Glutamatergic neuron (in vitro differentiated cells): ENCODE results near the gene NOL11. TPM values are rescaled to one million over a fixed set of nuclear protein-coding genes. Genes with fewer than 3 reads are reported as not detected.
A peak's percentile ranks its signal among the peaks of the same experiment; 100 is the strongest.
"Not testable (repeated sequence)": the region's sequence is repeated elsewhere in the genome, so short reads cannot be mapped to it uniquely, and the experiment has no call there.

Source experiments
- DNase-seq: peaks from one replicate; pipeline ENCODE4 v3.0.0; 2022
- H3K27ac Mint-ChIP-seq: one replicate; pipeline ENCODE4 v1.8.0; 2020; ENCODE audit warnings: mild to moderate bottlenecking, mixed read lengths, inconsistent platforms; ENCODE audit not compliant: unreplicated experiment
- H3K27me3 Mint-ChIP-seq: one replicate; pipeline ENCODE4 v1.8.0; 2020; ENCODE audit warnings: mild to moderate bottlenecking, moderate library complexity, mixed read lengths, inconsistent platforms; ENCODE audit not compliant: unreplicated experiment
- H3K36me3 Mint-ChIP-seq: one replicate; pipeline ENCODE4 v1.8.0; 2020; ENCODE audit warnings: mild to moderate bottlenecking, mixed read lengths, inconsistent platforms; ENCODE audit not compliant: unreplicated experiment
- H3K4me1 Mint-ChIP-seq: one replicate; pipeline ENCODE4 v1.8.0; 2020; ENCODE audit warnings: mild to moderate bottlenecking, low read depth, mixed read lengths, inconsistent platforms; ENCODE audit not compliant: unreplicated experiment
- H3K4me3 Mint-ChIP-seq: one replicate; pipeline ENCODE4 v1.8.0; 2020; ENCODE audit warnings: mild to moderate bottlenecking, mixed read lengths, inconsistent platforms; ENCODE audit not compliant: unreplicated experiment
- H3K9me3 Mint-ChIP-seq: one replicate; pipeline ENCODE4 v1.8.0; 2020; ENCODE audit warnings: mild to moderate bottlenecking, moderate library complexity, mixed read lengths, inconsistent platforms; ENCODE audit not compliant: unreplicated experiment
- total RNA-seq: library from RNA; stranded (reverse); fragmentation: NEBNext Ultra II Directional; extraction: Animal tissue kit (Norgen Biotek cat#: 25700); gene quantifications from one replicate; pipeline ENCODE4 v1.2.1, GENCODE V29; 2021; ENCODE audit not compliant: unreplicated experiment
- TF ChIP-seq, protein P1 (sequence below): fragments of 200-600 bp; sonication (generic); IDR thresholded peaks from one replicate; pipeline ENCODE4 v1.5.0; 2021; ENCODE audit not compliant: partially characterized antibody, unreplicated experiment

Gene NOL11
- total RNA-seq, 1 donor from 2014 or later: 40.6 TPM

DNA sequence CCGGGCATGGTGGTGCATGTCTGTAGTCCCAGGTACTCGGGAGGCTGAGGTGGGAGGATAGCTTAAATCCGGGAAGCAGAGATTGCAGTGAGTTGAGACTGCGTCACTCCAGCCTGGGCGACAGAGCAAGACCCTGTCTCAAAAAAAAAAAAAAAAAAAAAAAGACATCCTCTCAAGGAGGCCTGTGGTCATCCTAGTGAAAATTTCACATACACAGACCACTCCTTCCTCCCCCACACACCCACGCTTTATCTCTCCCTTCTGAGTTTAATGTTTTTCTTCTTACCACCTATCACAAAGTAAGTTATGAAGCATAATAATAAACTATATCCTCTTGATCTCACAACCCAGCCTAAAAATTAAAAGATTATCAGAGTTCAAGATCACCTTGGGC, 1.3 kb upstream of the NOL11 start:
- Mint-ChIP-seq H3K4me3 (peak overlapping the region; percentile 42), H3K36me3 (peaks cover 4% of the 10 kb centered on the region), H3K27me3 (peaks cover 2% of the 10 kb centered on the region), H3K27ac (no peak overlapping the region), H3K9me3 (no peaks in the 10 kb centered on the region), H3K4me1 (no peaks in the 10 kb centered on the region)
- TF ChIP-seq, protein P1, sequence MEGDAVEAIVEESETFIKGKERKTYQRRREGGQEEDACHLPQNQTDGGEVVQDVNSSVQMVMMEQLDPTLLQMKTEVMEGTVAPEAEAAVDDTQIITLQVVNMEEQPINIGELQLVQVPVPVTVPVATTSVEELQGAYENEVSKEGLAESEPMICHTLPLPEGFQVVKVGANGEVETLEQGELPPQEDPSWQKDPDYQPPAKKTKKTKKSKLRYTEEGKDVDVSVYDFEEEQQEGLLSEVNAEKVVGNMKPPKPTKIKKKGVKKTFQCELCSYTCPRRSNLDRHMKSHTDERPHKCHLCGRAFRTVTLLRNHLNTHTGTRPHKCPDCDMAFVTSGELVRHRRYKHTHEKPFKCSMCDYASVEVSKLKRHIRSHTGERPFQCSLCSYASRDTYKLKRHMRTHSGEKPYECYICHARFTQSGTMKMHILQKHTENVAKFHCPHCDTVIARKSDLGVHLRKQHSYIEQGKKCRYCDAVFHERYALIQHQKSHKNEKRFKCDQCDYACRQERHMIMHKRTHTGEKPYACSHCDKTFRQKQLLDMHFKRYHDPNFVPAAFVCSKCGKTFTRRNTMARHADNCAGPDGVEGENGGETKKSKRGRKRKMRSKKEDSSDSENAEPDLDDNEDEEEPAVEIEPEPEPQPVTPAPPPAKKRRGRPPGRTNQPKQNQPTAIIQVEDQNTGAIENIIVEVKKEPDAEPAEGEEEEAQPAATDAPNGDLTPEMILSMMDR: no peak
- DNase-seq: no peak

DNA sequence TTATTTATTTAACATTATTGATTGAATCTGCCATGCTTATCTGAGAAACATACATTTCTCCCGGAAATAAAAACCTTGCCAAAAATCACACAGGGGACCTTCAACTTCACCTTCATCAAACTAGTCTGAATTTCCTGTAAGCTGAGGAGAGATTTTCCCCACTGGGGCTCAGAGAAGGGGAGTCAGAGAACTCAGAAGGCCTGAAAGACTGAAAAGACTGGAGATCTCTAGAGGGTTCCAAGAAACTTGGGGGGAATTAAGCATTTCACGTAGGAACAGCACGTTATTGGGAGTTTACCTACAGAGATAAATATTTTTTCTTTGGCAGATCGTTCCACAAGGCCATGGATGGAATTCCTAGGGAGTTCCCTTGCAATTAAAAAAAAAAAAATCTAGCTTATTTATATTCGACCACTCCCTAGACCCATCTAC, 528 bp upstream of the NOL11 start:
- H3K4me1 Mint-ChIP-seq: no peaks in the 10 kb centered on the region
- H3K27ac Mint-ChIP-seq: peak overlapping the region; percentile 93
- H3K9me3 Mint-ChIP-seq: no peaks in the 10 kb centered on the region
- DNase-seq: no peak
- no peaks in the 10 kb centered on the region for H3K27me3 Mint-ChIP-seq
- H3K36me3 Mint-ChIP-seq: peaks cover 4% of the 10 kb centered on the region
- H3K4me3 Mint-ChIP-seq: peak overlapping the region; percentile 97
- TF ChIP-seq, protein P1: no peak

DNA sequence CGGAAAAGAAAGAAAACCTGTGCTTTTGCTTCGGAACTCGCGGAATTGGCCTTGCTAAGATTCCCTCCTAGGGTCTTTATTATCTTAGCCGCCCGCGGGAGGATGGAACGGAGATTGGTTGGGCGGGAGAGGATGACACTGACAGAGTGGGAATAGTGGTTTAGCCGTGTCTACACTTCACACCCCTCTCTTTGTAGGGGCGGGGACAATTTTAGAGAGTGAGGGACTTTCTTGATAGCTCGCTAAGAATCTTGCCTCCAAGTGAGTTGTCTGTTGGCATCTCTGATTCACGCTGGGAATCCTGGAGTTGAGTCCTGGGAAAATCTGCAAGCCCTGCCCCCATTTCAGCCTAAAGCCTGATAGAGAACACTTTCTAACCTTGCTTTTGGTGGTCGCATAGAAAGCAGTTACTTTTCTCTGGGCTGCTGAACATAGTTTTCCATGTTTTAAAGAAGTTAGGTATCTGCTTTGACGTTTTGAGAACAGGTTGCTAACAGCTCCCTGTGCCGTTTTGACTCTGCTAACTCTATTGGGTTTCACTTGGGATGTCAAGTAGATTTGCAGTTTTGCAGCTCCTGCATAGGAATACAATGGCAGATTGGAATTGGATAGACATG, 697 bp downstream of the NOL11 start:
- H3K4me3 Mint-ChIP-seq: peak overlapping the region; percentile 97
- DNase-seq: no peak
- H3K9me3 Mint-ChIP-seq: no peaks in the 10 kb centered on the region
- H3K27me3 Mint-ChIP-seq: no peaks in the 10 kb centered on the region
- H3K36me3 Mint-ChIP-seq: peaks cover 4% of the 10 kb centered on the region
- H3K27ac Mint-ChIP-seq: peak overlapping the region; percentile 93
- TF ChIP-seq, protein P1: no peak
- H3K4me1 Mint-ChIP-seq: no peaks in the 10 kb centered on the region

DNA sequence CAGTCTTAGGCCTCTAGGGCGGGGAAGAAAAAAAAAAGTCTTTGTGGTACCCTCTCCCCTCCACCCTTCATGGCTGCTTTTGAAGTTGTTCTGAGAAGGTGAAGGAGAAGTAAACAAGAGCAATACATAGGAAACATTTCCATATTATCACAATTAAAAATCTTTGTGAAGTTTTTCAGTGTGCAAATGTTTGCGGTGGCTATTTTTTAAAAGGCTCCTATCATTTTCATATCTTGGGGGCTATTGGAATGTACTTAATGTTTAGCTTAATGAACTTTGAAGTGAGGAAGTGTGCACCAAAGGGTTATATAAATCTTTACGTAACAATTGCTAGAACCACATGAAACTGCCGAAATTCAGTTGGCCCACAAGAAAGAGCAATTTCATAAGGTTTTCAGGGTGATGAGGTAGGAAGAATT, 7.6 kb downstream of the NOL11 start:
- no peaks in the 10 kb centered on the region for H3K36me3 Mint-ChIP-seq
- no peaks in the 10 kb centered on the region for H3K27me3 Mint-ChIP-seq
- H3K4me3 Mint-ChIP-seq: no peak overlapping the region
- no peaks in the 10 kb centered on the region for H3K9me3 Mint-ChIP-seq
- TF ChIP-seq, protein P1: no peak
- no peak overlapping the region for H3K27ac Mint-ChIP-seq
- no peak for DNase-seq
- H3K4me1 Mint-ChIP-seq: no peaks in the 10 kb centered on the region

DNA sequence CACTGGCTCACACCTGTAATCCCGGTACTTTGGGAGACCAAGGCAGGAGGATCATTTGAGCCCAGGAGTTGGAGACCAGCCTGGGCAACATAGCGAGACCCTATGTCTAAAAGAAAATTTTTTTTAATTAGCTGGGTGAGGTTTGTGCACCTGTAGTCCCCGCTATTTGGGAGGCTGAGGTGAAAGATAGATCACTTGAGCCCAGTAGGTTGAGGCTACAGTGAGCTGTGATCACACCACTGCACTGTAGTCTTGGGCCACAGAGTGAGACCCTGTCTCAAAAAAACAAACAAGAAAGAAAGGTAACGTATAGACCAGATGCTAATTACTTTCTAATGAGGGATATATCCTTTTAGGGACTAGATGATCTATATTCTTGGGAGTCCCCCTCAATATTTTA, 8.1 kb downstream of the NOL11 start:
- H3K9me3 Mint-ChIP-seq: no peaks in the 10 kb centered on the region
- no peaks in the 10 kb centered on the region for H3K36me3 Mint-ChIP-seq

DNA sequence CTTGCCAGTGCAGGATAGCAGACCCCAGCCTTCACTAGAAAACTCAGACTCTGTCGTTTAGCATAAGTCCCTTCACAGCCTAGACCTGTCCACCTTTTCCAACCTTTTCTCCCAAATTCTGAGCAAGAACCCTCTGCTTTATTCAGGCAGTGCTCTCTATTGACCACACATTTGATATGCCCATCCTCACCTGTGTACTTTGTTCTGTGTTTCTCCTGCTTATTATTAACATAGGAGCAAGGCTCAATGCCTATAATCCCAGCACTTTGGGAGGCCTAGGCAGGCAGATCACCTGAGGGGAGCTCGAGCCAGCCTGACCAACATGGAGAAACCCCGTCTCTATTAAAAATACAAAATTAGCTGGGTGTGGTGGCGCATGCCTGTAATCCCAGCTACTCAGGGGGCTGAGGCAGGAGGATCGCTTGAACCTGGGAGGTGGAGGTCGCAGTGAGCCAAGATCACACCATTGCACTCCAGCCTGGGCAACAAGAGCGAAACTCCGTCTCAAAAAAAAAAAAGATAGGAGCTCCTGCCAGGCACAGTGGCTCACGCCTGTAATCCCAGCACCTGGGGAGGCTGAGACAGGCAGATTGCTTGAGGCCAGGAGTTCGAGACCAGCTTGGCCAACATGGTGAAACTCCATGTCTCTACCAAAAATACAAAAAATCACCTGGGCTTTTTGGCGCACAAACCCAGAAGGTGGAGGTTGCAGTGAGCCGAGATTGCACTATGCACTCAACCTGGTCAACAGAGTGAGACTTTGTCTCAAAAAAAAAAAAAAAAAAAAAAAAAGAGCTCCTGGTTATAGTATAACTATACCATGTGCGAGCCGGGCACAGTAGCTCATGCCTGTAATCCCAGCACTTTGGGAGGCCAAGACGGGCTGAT, 9.7 kb downstream of the NOL11 start:
- not testable (repeated sequence) for H3K27ac Mint-ChIP-seq, H3K36me3 Mint-ChIP-seq, H3K27me3 Mint-ChIP-seq, H3K4me1 Mint-ChIP-seq, H3K9me3 Mint-ChIP-seq, DNase-seq, H3K4me3 Mint-ChIP-seq

More for the DNA sequence above, 8.1 kb downstream of the NOL11 start:
- no peak for DNase-seq
- Mint-ChIP-seq H3K27ac (no peak overlapping the region), H3K4me3 (no peak overlapping the region), H3K27me3 (no peaks in the 10 kb centered on the region), H3K4me1 (no peaks in the 10 kb centered on the region)
- TF ChIP-seq, protein P1: no peak
